ENCODE measurements around the gene OR51A4. TPM values are rescaled to one million over a fixed set of nuclear protein-coding genes. Genes with fewer than 3 reads are reported as not detected.

OR51A4 gene, protein sequence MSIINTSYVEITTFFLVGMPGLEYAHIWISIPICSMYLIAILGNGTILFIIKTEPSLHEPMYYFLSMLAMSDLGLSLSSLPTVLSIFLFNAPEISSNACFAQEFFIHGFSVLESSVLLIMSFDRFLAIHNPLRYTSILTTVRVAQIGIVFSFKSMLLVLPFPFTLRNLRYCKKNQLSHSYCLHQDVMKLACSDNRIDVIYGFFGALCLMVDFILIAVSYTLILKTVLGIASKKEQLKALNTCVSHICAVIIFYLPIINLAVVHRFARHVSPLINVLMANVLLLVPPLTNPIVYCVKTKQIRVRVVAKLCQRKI
- polyA plus RNA-seq (not detected in 2 replicates), polyA minus RNA-seq (not detected in 2 replicates)

DNA sequence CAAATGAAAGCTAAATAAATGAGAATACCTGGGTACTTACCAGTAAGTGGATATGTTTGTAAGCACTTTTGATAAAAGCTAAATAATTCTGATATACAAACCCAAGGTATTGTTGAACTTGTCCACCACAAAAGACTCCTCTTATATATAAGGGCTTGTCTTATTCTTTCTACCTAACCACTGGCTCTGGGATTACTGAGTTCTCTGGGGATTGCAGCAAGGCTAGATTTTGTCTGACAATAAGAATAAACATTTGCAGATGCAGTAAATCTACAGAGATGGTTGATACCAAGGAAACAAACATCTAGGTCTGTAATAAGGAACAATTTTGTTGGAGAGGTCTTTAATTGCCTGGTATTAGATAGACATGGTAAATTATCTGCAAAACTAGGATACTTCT is at the start of gene OR51A4:
Gene OR51A4 (minus strand): TSS at position 101 of the 400 bp plus-strand sequence. CDS start 505 bp downstream, outside the sequence.
- H3K9me3 ChIP-seq (ENCODE audit: low read length): no peaks in the 10 kb centered on the region
- no peaks in the 10 kb centered on the region for H3K27me3 ChIP-seq (ENCODE audit: insufficient read depth, low read depth, low read length)
- no peak within 1 kb of the TSS for H3K27ac ChIP-seq (ENCODE audit: low read length)
- TF ChIP-seq, protein P1, sequence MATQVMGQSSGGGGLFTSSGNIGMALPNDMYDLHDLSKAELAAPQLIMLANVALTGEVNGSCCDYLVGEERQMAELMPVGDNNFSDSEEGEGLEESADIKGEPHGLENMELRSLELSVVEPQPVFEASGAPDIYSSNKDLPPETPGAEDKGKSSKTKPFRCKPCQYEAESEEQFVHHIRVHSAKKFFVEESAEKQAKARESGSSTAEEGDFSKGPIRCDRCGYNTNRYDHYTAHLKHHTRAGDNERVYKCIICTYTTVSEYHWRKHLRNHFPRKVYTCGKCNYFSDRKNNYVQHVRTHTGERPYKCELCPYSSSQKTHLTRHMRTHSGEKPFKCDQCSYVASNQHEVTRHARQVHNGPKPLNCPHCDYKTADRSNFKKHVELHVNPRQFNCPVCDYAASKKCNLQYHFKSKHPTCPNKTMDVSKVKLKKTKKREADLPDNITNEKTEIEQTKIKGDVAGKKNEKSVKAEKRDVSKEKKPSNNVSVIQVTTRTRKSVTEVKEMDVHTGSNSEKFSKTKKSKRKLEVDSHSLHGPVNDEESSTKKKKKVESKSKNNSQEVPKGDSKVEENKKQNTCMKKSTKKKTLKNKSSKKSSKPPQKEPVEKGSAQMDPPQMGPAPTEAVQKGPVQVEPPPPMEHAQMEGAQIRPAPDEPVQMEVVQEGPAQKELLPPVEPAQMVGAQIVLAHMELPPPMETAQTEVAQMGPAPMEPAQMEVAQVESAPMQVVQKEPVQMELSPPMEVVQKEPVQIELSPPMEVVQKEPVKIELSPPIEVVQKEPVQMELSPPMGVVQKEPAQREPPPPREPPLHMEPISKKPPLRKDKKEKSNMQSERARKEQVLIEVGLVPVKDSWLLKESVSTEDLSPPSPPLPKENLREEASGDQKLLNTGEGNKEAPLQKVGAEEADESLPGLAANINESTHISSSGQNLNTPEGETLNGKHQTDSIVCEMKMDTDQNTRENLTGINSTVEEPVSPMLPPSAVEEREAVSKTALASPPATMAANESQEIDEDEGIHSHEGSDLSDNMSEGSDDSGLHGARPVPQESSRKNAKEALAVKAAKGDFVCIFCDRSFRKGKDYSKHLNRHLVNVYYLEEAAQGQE (IDR thresholded peaks at IDR 0.05; ENCODE audit: borderline replicate concordance): no peak
- TF ChIP-seq POLR2AphosphoS5 (IDR thresholded peaks at IDR 0.05): no peak
- no peak for TF ChIP-seq SMC3 (conservative IDR thresholded peaks at IDR 0.05; ENCODE audit: poor library complexity)
- TF ChIP-seq TAF1 (IDR thresholded peaks at IDR 0.05; ENCODE audit: low read depth): no peak
- TF ChIP-seq EP300 (conservative IDR thresholded peaks at IDR 0.05; ENCODE audit: poor library complexity, severe bottlenecking): no peak
- TF ChIP-seq, protein P2, sequence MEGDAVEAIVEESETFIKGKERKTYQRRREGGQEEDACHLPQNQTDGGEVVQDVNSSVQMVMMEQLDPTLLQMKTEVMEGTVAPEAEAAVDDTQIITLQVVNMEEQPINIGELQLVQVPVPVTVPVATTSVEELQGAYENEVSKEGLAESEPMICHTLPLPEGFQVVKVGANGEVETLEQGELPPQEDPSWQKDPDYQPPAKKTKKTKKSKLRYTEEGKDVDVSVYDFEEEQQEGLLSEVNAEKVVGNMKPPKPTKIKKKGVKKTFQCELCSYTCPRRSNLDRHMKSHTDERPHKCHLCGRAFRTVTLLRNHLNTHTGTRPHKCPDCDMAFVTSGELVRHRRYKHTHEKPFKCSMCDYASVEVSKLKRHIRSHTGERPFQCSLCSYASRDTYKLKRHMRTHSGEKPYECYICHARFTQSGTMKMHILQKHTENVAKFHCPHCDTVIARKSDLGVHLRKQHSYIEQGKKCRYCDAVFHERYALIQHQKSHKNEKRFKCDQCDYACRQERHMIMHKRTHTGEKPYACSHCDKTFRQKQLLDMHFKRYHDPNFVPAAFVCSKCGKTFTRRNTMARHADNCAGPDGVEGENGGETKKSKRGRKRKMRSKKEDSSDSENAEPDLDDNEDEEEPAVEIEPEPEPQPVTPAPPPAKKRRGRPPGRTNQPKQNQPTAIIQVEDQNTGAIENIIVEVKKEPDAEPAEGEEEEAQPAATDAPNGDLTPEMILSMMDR (IDR thresholded peaks at IDR 0.05; ENCODE audit: poor library complexity, severe bottlenecking): no peak
- no peak for TF ChIP-seq MXI1 (conservative IDR thresholded peaks at IDR 0.05; ENCODE audit: poor library complexity, severe bottlenecking)
- TF ChIP-seq EZH2 (IDR thresholded peaks at IDR 0.05; ENCODE audit: borderline replicate concordance, insufficient read depth, low read length, poor library complexity, severe bottlenecking): no peak
- TF ChIP-seq RAD21 (conservative IDR thresholded peaks at IDR 0.05): no peak
- H3K9me2 ChIP-seq (ENCODE audit: insufficient read depth, low read length): no peaks in the 10 kb centered on the region
- no peak within 1 kb of the TSS for H2AFZ ChIP-seq (ENCODE audit: low read depth, low read length)
- H4K20me1 ChIP-seq (ENCODE audit: insufficient read depth): no peaks in the 10 kb centered on the region
- no peak within 1 kb of the TSS for H3K9ac ChIP-seq (ENCODE audit: low read length)
- no peaks in the 10 kb centered on the region for H3F3A ChIP-seq (ENCODE audit: insufficient read depth, low read length, poor library complexity, severe bottlenecking)
- H3K4me3 ChIP-seq (ENCODE audit: low read length): no peak within 1 kb of the TSS
- H3K4me2 ChIP-seq (ENCODE audit: low read length): no peak within 1 kb of the TSS
- H3K36me3 ChIP-seq (ENCODE audit: insufficient read depth, low read length): no peaks in the 10 kb centered on the region
- no peaks in the 10 kb centered on the region for H3K79me2 ChIP-seq (replicated peaks; ENCODE audit: insufficient read depth, low read length)

DNA sequence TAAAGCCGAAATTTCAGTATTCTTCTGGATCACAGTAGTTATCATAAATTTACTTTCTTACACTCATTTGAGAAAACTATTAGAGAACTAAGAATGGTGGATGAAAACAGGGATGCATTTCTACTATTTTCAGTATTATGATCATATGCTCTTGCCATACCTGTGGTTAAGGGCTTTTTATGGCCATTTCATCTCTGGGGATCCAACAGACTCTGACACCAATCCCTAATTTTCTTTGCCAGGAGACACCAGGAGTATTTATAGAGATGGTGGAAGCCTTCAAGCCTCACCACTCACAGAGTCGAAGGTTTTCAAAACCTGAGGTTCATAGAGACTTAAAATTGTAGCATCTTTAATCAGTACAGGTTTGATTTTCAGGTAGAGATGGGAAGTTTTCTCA is 47.1 kb upstream of the OR51A4 start, which contains the start of gene OR51L1:
Gene OR51L1 (plus strand): TSS at position 301 of the 400 bp plus-strand sequence. CDS start 4,132 bp downstream, outside the sequence.
- no peak within 1 kb of the TSS for H3K27ac ChIP-seq (ENCODE audit: low read length)
- H3K79me2 ChIP-seq (replicated peaks; ENCODE audit: insufficient read depth, low read length): no peaks in the 10 kb centered on the region
- H4K20me1 ChIP-seq (ENCODE audit: insufficient read depth): no peaks in the 10 kb centered on the region
- TF ChIP-seq EP300 (conservative IDR thresholded peaks at IDR 0.05; ENCODE audit: poor library complexity, severe bottlenecking) (no peak), RAD21 (conservative IDR thresholded peaks at IDR 0.05) (no peak), TAF1 (IDR thresholded peaks at IDR 0.05; ENCODE audit: low read depth) (no peak), MXI1 (conservative IDR thresholded peaks at IDR 0.05; ENCODE audit: poor library complexity, severe bottlenecking) (no peak), SMC3 (conservative IDR thresholded peaks at IDR 0.05; ENCODE audit: poor library complexity) (no peak), EZH2 (IDR thresholded peaks at IDR 0.05; ENCODE audit: borderline replicate concordance, insufficient read depth, low read length, poor library complexity, severe bottlenecking) (no peak), POLR2AphosphoS5 (IDR thresholded peaks at IDR 0.05) (no peak)
- TF ChIP-seq, protein P1 (IDR thresholded peaks at IDR 0.05; ENCODE audit: borderline replicate concordance): no peak
- TF ChIP-seq, protein P2 (IDR thresholded peaks at IDR 0.05; ENCODE audit: poor library complexity, severe bottlenecking): no peak
- no peak within 1 kb of the TSS for H2AFZ ChIP-seq (ENCODE audit: low read depth, low read length)
- no peaks in the 10 kb centered on the region for H3K9me3 ChIP-seq (ENCODE audit: low read length)
- H3K27me3 ChIP-seq (ENCODE audit: insufficient read depth, low read depth, low read length): no peaks in the 10 kb centered on the region
- H3F3A ChIP-seq (ENCODE audit: insufficient read depth, low read length, poor library complexity, severe bottlenecking): no peaks in the 10 kb centered on the region
- H3K36me3 ChIP-seq (ENCODE audit: insufficient read depth, low read length): no peaks in the 10 kb centered on the region
- no peak within 1 kb of the TSS for H3K4me3 ChIP-seq (ENCODE audit: low read length)
- H3K9ac ChIP-seq (ENCODE audit: low read length): no peak within 1 kb of the TSS
- no peaks in the 10 kb centered on the region for H3K9me2 ChIP-seq (ENCODE audit: insufficient read depth, low read length)
- no peak within 1 kb of the TSS for H3K4me2 ChIP-seq (ENCODE audit: low read length)

Data from neural cell (in vitro differentiated cells).